Fibroblast of villous mesenchyme (primary cell): ENCODE results near the gene MSI2. TPM values are rescaled to one million over a fixed set of nuclear protein-coding genes. Genes with fewer than 3 reads are reported as not detected.

ENCODE experiments used
- DNase-seq: peaks from one replicate; pipeline ENCODE4 v3.0.0-alpha.2; 2010; ENCODE audit warnings: low read depth
- H3K4me3 ChIP-seq: 2 replicates; pipeline ENCODE4 v1.5.1; 2011; ENCODE audit warnings: low read depth, mild to moderate bottlenecking, low read length
- CTCF ChIP-seq: IDR thresholded peaks from 2 replicates; pipeline ENCODE4 v1.5.1; 2012; ENCODE audit warnings: low read depth, mild to moderate bottlenecking, low read length; ENCODE audit not compliant: insufficient read depth
- total RNA-seq: library from RNA; depleted of rRNA; stranded (reverse); fragments of >200 nt; gene quantifications from 2 replicates; pipeline ENCODE4 v1.2.3, GENCODE V29; 2012

MSI2 gene
- total RNA-seq, 1 donor = 50.1 TPM

GRCh38 chr17:57323391-57323790 lies 67.1 kb downstream of the MSI2 start:
- no peak for DNase-seq
- TF ChIP-seq CTCF = no peak
- H3K4me3 ChIP-seq = no peak overlapping the region

- no peak for TF ChIP-seq CTCF
- DNase-seq = no peak
- no peak overlapping the region for H3K4me3 ChIP-seq
Measured at GRCh38 chr17:57324060-57324459, 67.7 kb downstream of the MSI2 start.

- TF ChIP-seq CTCF = no peak
- H3K4me3 ChIP-seq = no peak overlapping the region
- no peak for DNase-seq
Measured at GRCh38 chr17:57324631-57325030, 68.3 kb downstream of the MSI2 start.

GRCh38 chr17:57326336-57326735 lies 70.0 kb downstream of the MSI2 start:
- no peak for DNase-seq
- TF ChIP-seq CTCF = no peak
- H3K4me3 ChIP-seq = no peak overlapping the region

- no peak for DNase-seq
- TF ChIP-seq CTCF = no peak
- no peak overlapping the region for H3K4me3 ChIP-seq
Measured at GRCh38 chr17:57326764-57327163, 70.4 kb downstream of the MSI2 start.

GRCh38 chr17:57327176-57327970 lies 71.0 kb downstream of the MSI2 start:
- no peak for DNase-seq
- TF ChIP-seq CTCF = no peak
- H3K4me3 ChIP-seq = no peak overlapping the region
